Ramos (cell line): ENCODE measurements around the gene ZC3H8.
"Not testable (repeated sequence)": the region's sequence is repeated elsewhere in the genome, so short reads cannot be mapped to it uniquely, and the experiment has no call there.

Source experiments
- in situ Hi-C: fragments of 300-500 bp; cut with MboI; formaldehyde crosslinking; loops from one replicate; pipeline ENCODE4 v1.14.3; 2022; ENCODE audit warnings: low sequenced_read_pairs; ENCODE audit not compliant: unreplicated experiment

The ZC3H8 gene

DNA sequence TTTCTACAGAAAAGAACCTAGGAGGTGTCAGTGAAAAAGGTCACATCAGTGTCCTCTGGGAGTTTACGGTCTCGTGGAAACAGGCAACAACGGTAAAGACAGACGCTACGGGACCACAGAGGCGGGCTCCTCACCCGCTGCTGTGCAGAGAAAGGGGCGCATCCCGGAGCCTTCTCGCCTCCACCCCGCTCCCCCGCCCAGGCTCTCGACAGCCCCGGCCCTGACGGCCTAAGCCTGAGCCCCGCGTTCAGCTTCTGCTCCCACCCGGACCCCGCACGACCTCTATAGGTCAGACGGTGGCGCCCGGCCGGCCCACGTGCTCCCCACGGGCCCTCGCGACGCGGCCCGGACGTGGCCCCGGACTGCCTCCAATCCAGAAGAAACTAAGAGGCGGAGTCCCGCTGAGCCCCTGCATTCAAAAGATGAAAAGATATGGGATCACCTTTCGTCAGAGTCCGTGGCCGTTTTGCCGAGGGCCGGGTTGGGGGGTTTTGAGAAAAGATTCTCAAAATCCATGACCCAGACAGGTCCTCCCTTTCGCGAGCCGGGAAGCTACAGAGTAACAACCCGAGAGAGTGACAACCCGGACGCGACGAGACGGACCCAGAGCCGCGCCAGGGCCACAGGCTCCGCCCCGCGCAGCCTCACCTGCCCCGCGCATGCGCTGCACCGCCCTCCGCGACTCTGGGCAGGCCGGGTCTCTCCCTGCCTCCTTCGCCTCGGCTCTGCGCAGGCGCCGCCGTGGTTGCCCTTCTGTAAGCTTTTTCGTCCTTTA lies at the start of gene ZC3H8:
Gene ZC3H8 (minus strand): TSS at position 577 of the 775 bp plus-strand sequence. CDS start 61 bp downstream, at position 516.
- in situ Hi-C loops = no loop called here

DNA sequence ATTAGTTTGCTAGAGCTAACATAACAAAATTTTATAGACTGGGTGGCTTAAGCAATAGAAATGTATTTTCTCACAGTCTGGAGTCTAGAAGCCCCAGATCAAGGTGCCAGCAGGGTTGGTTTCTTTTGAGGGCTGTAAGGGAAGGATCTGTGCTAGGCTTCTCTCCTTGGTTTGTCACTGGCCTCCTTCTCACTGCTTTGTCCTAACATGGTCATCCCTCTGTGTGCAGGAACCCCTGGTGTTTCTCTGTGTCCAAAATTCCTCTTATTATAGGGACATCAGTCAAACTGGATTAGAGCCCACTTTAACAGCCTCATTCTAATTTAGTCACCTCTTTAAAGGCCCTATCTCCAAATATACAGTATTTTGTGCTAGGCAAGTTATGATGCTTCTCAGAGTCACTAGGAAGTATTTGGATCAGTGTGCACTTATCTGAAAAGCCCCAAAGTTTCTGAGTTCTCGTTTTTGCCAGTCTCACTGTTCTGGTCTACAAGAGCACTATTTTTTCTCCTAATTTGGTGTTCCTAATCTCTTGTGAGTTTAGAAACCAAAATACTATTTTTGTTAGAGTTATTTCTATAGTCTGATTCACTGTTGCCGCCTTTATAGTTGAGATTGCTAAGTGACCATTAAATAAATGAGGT lies 49.6 kb upstream of the ZC3H8 start:
- in situ Hi-C loops = no loop called here

DNA sequence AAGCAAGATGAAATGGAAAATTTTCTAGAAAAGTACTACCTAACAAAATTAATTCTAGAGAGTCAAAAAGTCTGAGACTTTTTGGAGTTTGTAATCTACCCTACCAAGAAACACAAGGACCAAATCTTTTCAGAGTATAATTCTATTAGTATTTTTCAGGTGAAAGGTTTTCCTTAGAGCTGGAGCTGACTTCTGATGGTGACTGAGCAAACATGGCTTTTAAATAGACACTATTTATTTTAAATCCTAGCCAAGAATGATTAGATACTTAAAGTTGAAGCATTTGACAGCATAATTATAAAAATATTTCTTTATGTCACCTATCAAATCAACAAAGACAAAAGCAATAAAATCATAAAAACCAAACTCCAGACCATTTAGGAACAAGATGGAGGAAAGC lies 47.1 kb upstream of the ZC3H8 start:
- in situ Hi-C loops = no loop called here

DNA sequence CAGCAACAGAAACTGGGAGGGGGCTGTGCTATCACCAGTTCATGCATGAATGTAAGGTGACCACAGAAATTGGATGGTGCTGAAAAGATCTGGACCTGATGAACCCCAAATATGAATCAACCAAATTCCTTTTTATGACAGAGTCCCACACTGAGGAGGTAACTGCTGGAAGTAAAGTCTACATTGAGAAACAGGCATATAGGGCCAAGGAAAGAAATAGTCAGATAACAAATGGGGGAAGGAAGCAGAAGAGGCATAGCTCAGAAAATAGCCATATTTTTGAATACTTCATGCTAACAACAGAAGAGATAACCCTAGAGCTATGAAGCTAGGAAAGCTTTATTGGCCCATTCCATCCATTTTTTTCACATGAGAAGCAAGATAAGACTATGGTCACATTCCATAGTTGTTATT lies 46.3 kb upstream of the ZC3H8 start:
- in situ Hi-C loops = no loop called here

DNA sequence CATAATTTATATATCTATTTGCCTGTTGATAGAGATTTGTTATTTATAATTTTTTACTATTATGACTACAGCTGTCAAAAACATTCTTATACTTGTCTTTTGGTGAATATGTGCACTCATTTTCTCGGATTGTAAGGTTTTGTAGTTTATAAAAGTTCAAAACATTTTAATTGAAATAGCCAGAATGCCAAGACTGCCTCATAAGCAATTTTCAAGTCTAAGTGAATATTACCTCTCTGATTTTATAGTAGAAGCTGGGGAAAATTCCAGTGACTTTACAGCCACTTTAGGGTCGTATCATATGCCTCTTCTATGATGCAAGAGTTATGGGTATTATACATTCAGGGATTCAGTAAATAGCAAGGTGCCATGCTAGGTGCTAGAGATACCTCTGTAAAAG lies 41.6 kb upstream of the ZC3H8 start:
- in situ Hi-C loops = no loop called here

DNA sequence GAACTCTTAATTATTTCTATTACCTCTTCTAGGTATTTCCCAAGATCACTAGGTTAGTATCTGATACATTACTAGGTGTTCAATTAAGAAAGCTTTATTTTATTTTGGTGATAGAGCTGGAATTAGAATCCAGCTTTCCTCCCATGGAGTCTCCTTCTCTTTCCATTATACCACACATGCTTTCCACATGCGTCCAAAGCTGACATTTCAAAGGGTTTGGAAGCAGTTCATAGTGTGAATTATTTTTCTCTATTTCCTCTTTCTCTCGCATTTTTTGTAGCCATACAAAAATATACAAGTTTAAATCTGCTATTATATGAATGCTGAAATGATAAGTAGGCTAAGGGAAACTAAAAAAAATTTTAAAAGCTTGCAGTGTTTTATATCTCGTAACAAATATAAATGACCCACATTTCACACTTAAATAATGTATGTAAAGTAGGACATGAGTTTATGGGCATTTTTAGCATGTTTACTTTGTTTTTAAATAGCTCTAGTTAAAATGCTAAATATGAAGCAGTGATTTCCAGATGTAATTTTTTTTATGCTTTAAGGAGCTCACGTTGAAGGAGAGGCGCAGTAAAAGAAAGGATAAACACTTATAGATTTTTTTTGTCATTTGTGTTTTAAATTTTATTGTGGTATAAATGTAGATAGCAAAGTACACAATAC lies 40.7 kb upstream of the ZC3H8 start:
- in situ Hi-C loops = no loop called here

DNA sequence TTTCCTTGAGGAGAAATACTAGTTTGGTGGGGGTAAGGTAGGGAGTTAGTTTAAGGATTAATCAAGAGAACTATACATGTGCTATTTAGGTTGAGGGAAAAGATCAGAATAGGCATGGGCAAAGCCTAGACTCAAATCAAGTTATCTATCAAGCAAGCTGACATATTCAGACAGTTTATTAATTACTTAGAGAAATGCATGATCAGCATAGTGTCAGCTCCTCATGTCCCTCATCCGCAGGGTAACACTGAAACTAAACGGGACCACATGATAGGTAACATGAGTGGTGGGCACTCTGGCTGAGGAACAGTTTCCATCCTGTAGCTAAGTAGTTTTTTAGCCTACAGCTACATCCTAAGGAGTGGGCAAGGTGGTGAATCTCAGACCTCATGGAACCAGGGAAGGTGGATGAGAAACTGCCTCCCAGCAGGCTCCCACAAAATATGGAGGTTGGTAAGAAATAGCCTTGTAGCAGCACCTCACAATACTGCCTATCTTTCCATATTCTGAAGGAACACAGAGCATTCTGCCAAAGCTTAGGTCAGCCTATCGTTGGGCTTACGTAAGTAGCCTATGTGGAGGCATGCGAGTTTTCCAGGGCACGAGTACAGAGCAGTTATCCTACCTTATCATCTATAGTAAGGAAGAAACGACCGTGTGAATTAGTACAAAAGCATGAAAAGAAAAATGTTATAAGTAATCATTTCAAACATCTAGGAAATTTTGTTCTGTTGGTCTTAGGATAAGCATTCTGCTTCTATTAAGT lies 39.0 kb upstream of the ZC3H8 start:
- in situ Hi-C loops = no loop called here

DNA sequence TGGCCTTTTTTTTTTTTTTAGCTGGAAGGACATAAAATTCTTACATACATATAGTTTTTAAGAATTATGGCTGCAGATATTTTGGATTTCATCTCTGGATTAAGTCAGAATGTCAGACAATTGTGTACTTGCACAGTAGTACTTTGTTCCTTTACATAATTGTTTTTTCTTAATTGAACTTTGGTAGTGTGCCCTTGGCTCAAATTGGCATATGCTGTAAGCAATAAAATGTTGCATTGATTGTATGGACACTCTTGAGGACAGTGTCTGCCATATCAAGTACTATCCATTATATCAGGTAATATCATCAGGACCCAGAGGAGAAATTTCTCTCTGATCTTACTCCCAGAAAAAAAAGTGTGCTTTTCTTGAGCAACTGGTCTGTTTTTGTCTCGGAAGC lies 35.8 kb upstream of the ZC3H8 start:
- in situ Hi-C loops = no loop called here

DNA sequence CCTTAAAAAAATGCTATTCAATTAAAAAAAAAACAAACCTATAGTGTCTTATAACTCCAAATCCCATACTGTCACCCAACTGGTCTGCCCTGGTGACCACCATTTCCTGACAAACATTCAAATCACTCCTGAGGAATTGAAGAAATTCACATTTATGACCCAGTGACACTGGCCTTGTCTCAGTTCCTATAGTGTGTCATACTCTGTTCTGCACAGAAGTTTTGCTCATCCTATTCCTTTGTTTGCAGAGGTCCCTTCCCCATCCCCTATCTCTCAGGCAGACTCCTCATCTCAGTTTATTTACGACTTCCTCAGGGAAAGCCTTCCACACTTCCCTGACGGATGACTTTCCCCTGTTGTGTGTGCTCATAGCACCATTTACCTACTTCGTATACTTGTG lies 35.2 kb upstream of the ZC3H8 start:
- in situ Hi-C loops = no loop called here

DNA sequence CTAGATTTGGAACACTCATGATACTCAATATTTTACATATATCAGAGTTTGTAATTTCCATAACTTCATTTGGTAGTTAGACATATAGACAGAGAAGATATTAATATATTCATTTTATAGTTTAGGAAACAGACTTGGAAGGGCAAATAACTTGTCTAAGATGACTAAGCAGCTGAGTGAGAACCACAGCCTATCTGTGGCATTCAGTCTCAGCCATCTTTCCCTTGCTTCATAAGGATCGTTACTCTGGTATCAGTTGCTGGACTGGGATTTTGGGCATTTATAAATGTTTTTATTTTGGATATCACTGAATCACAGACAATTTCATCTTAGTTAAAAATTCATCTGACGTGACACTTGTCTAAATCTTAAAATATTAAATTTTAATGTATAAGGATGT lies 28.7 kb upstream of the ZC3H8 start:
- in situ Hi-C loops = not testable (repeated sequence)

DNA sequence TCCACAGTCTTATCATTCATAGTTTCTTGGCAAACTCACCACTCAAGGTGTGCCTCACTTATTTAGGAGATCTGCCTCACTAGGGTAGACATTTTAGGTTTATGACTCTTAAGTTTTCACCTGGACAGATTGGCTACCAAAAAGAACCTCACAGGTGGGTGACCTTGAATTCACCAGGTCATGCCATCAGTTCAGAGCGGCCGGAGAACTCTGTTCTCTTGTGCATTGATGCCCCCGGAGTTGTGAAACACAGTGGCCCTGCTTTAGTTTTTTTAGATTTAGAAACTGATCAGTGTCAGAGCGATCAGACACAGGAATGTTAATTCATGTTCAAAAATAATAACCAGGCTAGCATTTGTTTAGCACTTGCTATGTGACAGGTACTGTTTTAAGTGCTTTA lies 27.2 kb upstream of the ZC3H8 start:
- in situ Hi-C loops = not testable (repeated sequence)

DNA sequence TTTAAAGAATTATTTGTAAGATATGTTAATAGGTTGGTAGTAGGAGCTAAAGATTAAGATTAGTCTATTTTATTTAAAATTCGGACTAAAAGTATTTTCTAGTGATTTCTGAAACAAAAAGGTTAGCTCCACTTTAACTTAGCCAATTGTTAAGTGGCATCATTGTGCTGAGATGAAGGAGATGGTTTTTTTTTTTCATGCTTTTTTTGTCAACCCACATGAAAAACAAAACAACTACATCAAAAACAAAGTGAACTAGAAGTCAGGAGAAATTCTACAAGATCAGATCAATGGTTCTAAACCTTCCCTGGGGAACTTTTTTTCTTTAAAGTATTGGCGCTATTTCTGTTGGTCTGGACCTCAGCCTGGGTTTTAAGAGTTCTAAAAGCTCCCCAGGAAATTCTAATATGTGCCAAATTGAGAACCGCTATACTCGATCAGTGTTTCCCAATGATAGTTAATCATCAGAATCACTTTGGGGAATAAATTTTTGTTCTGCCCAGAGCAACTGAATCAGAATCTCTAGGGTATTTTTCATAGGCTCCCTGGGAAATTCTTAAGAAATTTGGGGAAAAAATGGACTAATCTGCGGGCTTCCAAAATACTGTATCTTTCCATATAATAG lies 22.9 kb upstream of the ZC3H8 start:
- in situ Hi-C loops = no loop called here

DNA sequence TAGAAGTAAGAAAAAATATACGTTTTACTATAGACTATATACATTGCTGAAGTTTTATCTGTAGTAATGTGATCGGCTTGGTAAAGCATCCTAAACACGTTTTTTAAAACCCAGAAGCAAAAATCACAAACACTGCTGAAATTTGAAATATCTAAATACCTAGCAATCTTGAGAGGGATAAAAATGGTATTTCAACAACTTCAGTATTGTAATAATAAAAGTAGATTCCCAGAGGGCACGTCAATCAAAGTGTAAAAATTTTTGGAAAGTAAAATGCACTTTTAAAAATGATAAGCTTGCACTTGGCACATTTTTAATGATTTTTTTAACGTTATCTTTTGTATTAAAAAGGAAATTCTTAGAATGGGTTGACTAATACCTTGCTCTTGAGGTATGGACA lies 22.1 kb upstream of the ZC3H8 start:
- in situ Hi-C loops = no loop called here

DNA sequence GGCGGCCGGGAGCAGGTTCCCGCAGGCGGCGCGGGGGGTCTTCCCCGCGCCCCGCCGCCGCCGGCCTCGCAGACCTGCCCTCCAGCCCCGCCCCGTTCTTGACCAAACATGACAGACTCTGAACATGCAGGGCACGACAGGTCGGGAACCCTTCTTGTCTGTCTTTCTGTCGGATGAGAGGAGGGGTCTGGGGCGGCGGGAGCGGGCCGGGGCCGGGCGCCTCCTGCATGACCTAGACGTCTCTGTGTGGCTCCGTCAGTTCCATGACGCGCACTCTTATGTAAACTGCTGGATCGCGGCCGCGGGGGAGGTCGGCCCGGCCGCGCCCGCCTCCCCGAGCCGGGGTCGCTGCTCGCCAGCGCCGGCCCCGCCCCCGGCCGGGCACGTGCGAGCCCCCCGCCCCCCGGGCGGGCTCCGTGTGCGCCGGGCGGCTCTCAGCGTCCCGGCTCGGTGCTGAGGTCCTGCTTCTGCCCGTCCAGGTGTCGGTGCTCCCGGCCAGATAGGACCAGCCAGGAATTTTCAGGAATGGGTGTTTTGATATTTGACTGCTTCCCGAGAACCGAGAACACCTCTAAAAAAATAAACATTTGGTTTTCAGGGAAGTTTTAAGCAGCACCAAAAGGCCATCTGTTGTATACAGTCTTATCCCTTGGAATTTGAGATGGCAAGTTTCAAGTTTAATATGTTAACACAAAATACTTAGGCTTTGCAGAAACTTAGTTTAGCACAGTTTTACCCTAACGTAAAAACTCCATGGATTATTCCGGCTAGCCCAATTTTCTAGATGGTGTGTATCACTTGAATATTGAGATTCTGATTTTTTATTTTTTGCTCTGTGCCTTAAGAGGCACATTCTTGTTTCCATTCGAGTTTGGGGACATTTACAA lies 21.3 kb upstream of the ZC3H8 start:
- in situ Hi-C loops = no loop called here

DNA sequence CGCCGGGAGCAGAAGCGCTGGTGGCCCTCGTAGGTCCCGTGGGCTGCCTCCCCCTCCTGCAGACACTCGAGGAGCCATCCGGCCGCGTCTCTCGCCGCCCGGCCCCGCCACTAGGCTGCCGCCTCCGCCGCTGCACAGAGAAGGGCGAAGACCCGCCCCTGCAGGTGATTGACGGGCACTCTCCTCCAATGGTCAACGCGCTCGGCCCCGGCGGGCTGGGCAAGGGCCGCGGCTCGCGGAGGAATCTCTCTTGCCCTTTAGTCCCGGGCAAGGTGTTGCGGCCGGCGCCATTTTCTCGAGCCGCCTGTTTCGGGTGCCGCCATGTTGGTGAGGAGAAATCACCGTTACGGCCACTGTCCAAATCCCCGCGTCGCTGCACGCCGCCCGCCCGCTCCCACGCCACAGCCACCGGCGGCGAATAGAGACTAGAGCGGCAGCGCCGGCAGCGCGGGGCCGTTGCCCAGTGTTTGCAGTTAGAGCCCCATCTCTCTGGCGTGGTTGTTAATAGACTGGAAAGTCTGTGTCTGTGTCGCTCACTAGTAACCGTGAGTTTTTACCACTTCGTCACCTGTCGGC lies 20.6 kb upstream of the ZC3H8 start, which contains the start of gene ZC3H6:
Gene ZC3H6 (plus strand): TSS at position 287 of the 576 bp plus-strand sequence. CDS start 398 bp downstream, outside the sequence.
- in situ Hi-C loops = no loop called here

DNA sequence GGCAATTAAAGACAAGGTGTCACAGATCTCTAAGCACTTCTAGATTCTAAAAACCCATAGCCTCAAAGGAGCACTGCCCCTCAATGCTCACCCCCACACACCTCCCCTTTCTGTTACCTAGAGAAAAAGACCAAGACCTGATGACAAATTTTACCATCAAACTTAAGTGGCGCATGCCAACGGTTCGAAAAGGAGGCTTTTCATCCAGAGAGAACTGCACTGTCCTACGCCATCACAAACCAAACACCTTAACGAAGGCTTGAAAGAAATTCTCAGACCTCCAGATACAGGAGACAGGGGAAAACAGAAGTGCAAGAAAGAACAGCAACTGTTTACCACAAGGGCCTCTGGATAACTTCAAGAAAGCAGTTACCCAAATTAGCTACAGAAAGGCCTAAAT lies 18.5 kb upstream of the ZC3H8 start:
- in situ Hi-C loops = no loop called here

DNA sequence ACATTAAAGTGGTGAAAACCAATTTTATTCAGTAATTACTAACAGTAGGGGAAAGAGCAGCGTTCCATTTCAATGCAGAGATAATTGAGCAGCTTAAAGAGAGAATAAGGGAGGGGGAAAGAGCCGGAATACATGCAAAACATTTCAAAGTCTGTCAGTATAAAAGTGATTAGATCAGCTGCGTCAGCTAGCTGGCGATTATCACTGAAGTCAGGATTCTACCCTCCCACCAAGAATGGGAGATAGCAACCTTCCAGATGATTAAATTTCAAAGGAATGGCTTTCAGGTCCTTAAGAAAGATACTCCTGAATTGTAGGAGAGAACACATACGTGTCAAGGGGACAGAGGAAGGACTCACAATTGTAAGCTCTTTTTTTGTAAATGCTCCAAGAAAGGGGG lies 17.8 kb upstream of the ZC3H8 start:
- in situ Hi-C loops = no loop called here

DNA sequence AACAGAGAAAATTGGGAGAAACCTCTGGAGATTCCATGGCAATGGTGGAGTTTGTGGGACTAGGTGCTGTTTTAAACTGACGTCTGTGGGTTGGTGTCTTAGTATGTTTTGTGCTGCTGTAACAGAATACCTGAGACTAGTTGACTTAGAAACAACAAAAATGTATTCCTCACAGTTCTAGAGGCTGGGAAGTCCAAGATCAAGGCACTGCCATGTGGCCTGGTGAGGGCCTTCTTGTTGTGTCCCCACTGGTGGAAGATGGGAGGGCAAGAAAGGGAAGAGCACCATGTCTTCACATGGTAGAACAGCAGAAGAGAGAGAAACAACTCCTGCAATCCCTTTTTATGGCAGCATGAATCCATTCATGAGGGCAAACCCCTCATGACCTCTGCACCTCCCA lies 13.7 kb upstream of the ZC3H8 start:
- in situ Hi-C loops = no loop called here

DNA sequence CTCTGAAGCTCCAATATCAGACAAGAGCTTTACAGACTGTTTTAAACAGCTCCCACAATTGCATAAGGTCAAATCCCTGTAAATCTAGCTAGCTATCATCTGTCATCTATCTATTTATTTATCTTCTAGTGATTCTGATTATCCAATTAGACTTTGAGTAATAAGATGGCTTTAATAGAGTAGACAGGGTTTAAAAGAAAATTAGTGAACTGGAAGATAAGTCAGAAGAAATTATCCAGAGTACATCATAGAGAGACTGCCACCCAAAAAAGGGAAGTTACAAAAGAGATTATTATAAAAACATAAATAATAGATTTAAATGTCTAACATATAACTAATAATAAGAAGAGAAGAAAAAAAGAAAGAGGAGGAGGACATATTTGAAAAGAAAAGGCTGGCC lies 8.0 kb upstream of the ZC3H8 start:
- in situ Hi-C loops = no loop called here
